Hepatocyte (in vitro differentiated cells): ENCODE data around the gene NCF2. TPM values are rescaled to one million over a fixed set of nuclear protein-coding genes. Genes with fewer than 3 reads are reported as not detected.

ENCODE experiments used
- DNase-seq: peaks from one replicate; pipeline ENCODE4 v3.0.0-alpha.2; 2016; ENCODE audit warnings: low spot score
- H2AFZ ChIP-seq: fragments of 200-600 bp; sonication (generic); 2 replicates; pipeline ENCODE4 v1.6.0; 2016; ENCODE audit warnings: antibody characterized with exemption, mild to moderate bottlenecking
- H3K27ac ChIP-seq: fragments of 200-600 bp; sonication (generic); 2 replicates; pipeline ENCODE4 v1.5.1; 2016; ENCODE audit warnings: mild to moderate bottlenecking
- H3K27me3 ChIP-seq: fragments of 200-600 bp; sonication (generic); 2 replicates; pipeline ENCODE4 v1.6.1; 2016
- H3K36me3 ChIP-seq: fragments of 200-600 bp; sonication (generic); replicated peaks from 2 replicates; pipeline ENCODE4 v1.5.1; 2016; ENCODE audit warnings: low read depth; ENCODE audit not compliant: insufficient read depth
- H3K4me1 ChIP-seq: fragments of 200-600 bp; sonication (generic); 2 replicates; pipeline ENCODE4 v1.5.1; 2016; ENCODE audit warnings: mild to moderate bottlenecking, moderate library complexity; ENCODE audit not compliant: insufficient read depth
- H3K4me2 ChIP-seq: fragments of 200-600 bp; sonication (generic); 2 replicates; pipeline ENCODE4 v1.6.0; 2016
- H3K4me3 ChIP-seq: fragments of 200-600 bp; sonication (generic); 2 replicates; pipeline ENCODE4 v1.5.1; 2016; ENCODE audit warnings: mild to moderate bottlenecking
- H3K79me2 ChIP-seq: fragments of 200-600 bp; sonication (generic); 2 replicates; pipeline ENCODE4 v1.6.0; 2017; ENCODE audit warnings: mild to moderate bottlenecking
- H3K9me2 ChIP-seq: fragments of 200-600 bp; sonication (generic); replicated peaks from 2 replicates; pipeline ENCODE4 v1.6.0; 2017; ENCODE audit warnings: mild to moderate bottlenecking; ENCODE audit not compliant: insufficient read depth
- H3K9me3 ChIP-seq: fragments of 200-600 bp; sonication (generic); 2 replicates; pipeline ENCODE4 v1.5.1; 2016; ENCODE audit warnings: low read depth, mild to moderate bottlenecking
- H4K20me1 ChIP-seq: fragments of 200-600 bp; sonication (generic); 2 replicates; pipeline ENCODE4 v1.6.0; 2016; ENCODE audit warnings: mild to moderate bottlenecking; ENCODE audit not compliant: insufficient read depth, poor library complexity, severe bottlenecking
- CTCF ChIP-seq: fragments of 200-600 bp; sonication (generic); IDR thresholded peaks from 2 replicates; pipeline ENCODE4 v1.5.1; 2016; ENCODE audit warnings: antibody characterized with exemption, mild to moderate bottlenecking; ENCODE audit not compliant: poor library complexity
- EZH2 ChIP-seq: fragments of 200-600 bp; sonication (generic); IDR thresholded peaks from 2 replicates; pipeline ENCODE4 v1.6.1; 2016; ENCODE audit warnings: antibody characterized with exemption, mild to moderate bottlenecking, borderline replicate concordance
- EZH2phosphoT487 ChIP-seq: fragments of 200-600 bp; sonication (generic); IDR thresholded peaks from one replicate; pipeline ENCODE4 v1.6.1; 2018; ENCODE audit warnings: antibody characterized with exemption, mild to moderate bottlenecking, low read depth, moderate library complexity; ENCODE audit not compliant: unreplicated experiment, severe bottlenecking
- WGBS: methylation state at CpG from one replicate; pipeline ENCODE4 v1.1.6; 2016; ENCODE audit warnings: low lambda C conversion rate; ENCODE audit errors: missing lambda C conversion rate; 5-methylcytosine and 5-hydroxymethylcytosine counted together
- polyA plus RNA-seq: library from polyadenylated mRNA; unstranded; fragments of >200 nt; fragmentation: Nextera tagmentation; extraction: Ambion mirVana; gene quantifications from 2 replicates; pipeline ENCODE4 v1.2.1, GENCODE V29; 2016
- total RNA-seq: library from RNA; depleted of rRNA; stranded (reverse); fragments of >200 nt; gene quantifications from 2 replicates; pipeline ENCODE4 v1.2.3, GENCODE V29; 2014

Gene NCF2
- total and polyA plus RNA-seq, 2 experiments from 2014 or later, result 3.1 to 13.7 TPM

- Histone ChIP-seq H3K4me1 (peaks cover 5% of the 10 kb centered on the region), H3K36me3 (no peaks in the 10 kb centered on the region), H3K9me2 (no peaks in the 10 kb centered on the region), H3K4me3 (no peak overlapping the region), H4K20me1 (no peaks in the 10 kb centered on the region), H3K9me3 (no peaks in the 10 kb centered on the region), H3K27me3 (no peaks in the 10 kb centered on the region), H3K4me2 (no peak overlapping the region), H3K79me2 (no peaks in the 10 kb centered on the region), H3K27ac (peak overlapping the region; percentile 20), H2AFZ (no peak overlapping the region)
- peak; percentile 15 for DNase-seq
- WGBS, result 91% methylated on average over 12 of the region's 12 CpGs
- no peak for TF ChIP-seq EZH2
- no peak for TF ChIP-seq CTCF
- TF ChIP-seq EZH2phosphoT487, result no peak
These were observed 8.1 kb downstream of the NCF2 start for GRCh38 chr1:183582021-183582713.

- peaks cover 5% of the 10 kb centered on the region for H3K4me1 ChIP-seq
- TF ChIP-seq EZH2phosphoT487 (no peak), CTCF (no peak), EZH2 (no peak)
- H3K4me2 ChIP-seq, result no peak overlapping the region
- DNase-seq, result no peak
- H3K27ac ChIP-seq, result no peak overlapping the region
- no peaks in the 10 kb centered on the region for H3K27me3 ChIP-seq
- H3K4me3 ChIP-seq, result no peak overlapping the region
- H3K36me3 ChIP-seq, result no peaks in the 10 kb centered on the region
- no peaks in the 10 kb centered on the region for H4K20me1 ChIP-seq
- 54% methylated on average over 8 of the region's 8 CpGs for WGBS
- H3K9me2 ChIP-seq, result no peaks in the 10 kb centered on the region
- H2AFZ ChIP-seq, result no peak overlapping the region
- no peaks in the 10 kb centered on the region for H3K79me2 ChIP-seq
- H3K9me3 ChIP-seq, result no peaks in the 10 kb centered on the region
These were observed 10.0 kb downstream of the NCF2 start for GRCh38 chr1:183580281-183580682.

- H3K27ac ChIP-seq, result no peak overlapping the region
- WGBS, result 65% methylated on average over 2 of the region's 2 CpGs
- no peak overlapping the region for H2AFZ ChIP-seq
- H3K4me3 ChIP-seq, result no peak overlapping the region
- TF ChIP-seq EZH2 (no peak), CTCF (no peak), EZH2phosphoT487 (no peak)
- H3K27me3 ChIP-seq, result no peaks in the 10 kb centered on the region
- H3K36me3 ChIP-seq, result no peaks in the 10 kb centered on the region
- H3K9me3 ChIP-seq, result no peaks in the 10 kb centered on the region
- no peaks in the 10 kb centered on the region for H3K79me2 ChIP-seq
- no peak overlapping the region for H3K4me2 ChIP-seq
- no peaks in the 10 kb centered on the region for H3K9me2 ChIP-seq
- peaks cover 5% of the 10 kb centered on the region for H3K4me1 ChIP-seq
- H4K20me1 ChIP-seq, result no peaks in the 10 kb centered on the region
- peak; percentile 30 for DNase-seq
These were observed 11.4 kb downstream of the NCF2 start for GRCh38 chr1:183578856-183579255.
